Loucy (cell line): ENCODE data around the gene GRM7.

Experiments
- H2AFZ ChIP-seq: fragments of 200-600 bp; sonication (generic); 2 replicates; pipeline ENCODE4 v1.6.0; 2016; ENCODE audit warnings: antibody characterized with exemption, mild to moderate bottlenecking, low read length, moderate library complexity
- H3F3A ChIP-seq: fragments of 200-600 bp; 2 replicates; pipeline ENCODE4 v1.6.0; 2016; ENCODE audit warnings: antibody characterized with exemption, low read depth, mild to moderate bottlenecking
- H3K27me3 ChIP-seq: fragments of 200-600 bp; sonication (generic); 2 replicates; pipeline ENCODE4 v1.6.1; 2014; ENCODE audit warnings: low read length, mild to moderate bottlenecking; ENCODE audit not compliant: insufficient read depth, poor library complexity, severe bottlenecking
- H3K36me3 ChIP-seq: fragments of 200-600 bp; sonication (generic); 2 replicates; pipeline ENCODE4 v1.6.1; 2016; ENCODE audit warnings: low read length; ENCODE audit not compliant: insufficient read depth
- H3K4me1 ChIP-seq: fragments of 200-600 bp; sonication (generic); 2 replicates; pipeline ENCODE4 v1.5.1; 2014; ENCODE audit warnings: low read length, mild to moderate bottlenecking; ENCODE audit not compliant: insufficient read depth, poor library complexity, severe bottlenecking
- H3K4me2 ChIP-seq: fragments of 200-600 bp; sonication (generic); 2 replicates; pipeline ENCODE4 v1.6.0; 2014; ENCODE audit warnings: antibody characterized with exemption, low read length, low read depth, mild to moderate bottlenecking; ENCODE audit not compliant: poor library complexity, severe bottlenecking
- H3K4me3 ChIP-seq: fragments of 200-600 bp; sonication (generic); 2 replicates; pipeline ENCODE4 v1.5.1; 2014; ENCODE audit warnings: low read length, mild to moderate bottlenecking, mixed read lengths; ENCODE audit not compliant: poor library complexity, severe bottlenecking
- H3K79me2 ChIP-seq: fragments of 200-600 bp; sonication (generic); 2 replicates; pipeline ENCODE4 v1.6.1; 2014; ENCODE audit warnings: low read length; ENCODE audit not compliant: insufficient read depth
- H3K9ac ChIP-seq: fragments of 200-600 bp; sonication (generic); 2 replicates; pipeline ENCODE4 v1.6.0; 2014; ENCODE audit warnings: mild to moderate bottlenecking, low read depth, low read length, moderate library complexity; ENCODE audit not compliant: poor library complexity, severe bottlenecking
- H3K9me2 ChIP-seq: fragments of 200-600 bp; sonication (generic); replicated peaks from 2 replicates; pipeline ENCODE4 v1.6.1; 2016; ENCODE audit warnings: low read depth, low read length, mixed read lengths
- H3K9me3 ChIP-seq: fragments of 200-600 bp; sonication (generic); 2 replicates; pipeline ENCODE4 v1.6.1; 2014; ENCODE audit warnings: mild to moderate bottlenecking, antibody characterized with exemption, low read length, low read depth; ENCODE audit not compliant: insufficient read depth
- H4K20me1 ChIP-seq: fragments of 200-600 bp; sonication (generic); 2 replicates; pipeline ENCODE4 v1.6.0; 2014; ENCODE audit warnings: antibody characterized with exemption, low read length, mild to moderate bottlenecking; ENCODE audit not compliant: insufficient read depth, poor library complexity, severe bottlenecking
- CTCF ChIP-seq: fragments of 200-600 bp; sonication (generic); conservative IDR thresholded peaks from 2 replicates; pipeline ENCODE4 v1.5.1; 2014; ENCODE audit warnings: mild to moderate bottlenecking, antibody characterized with exemption, low read length
- EZH2phosphoT487 ChIP-seq: fragments of 200-600 bp; IDR thresholded peaks from 2 replicates; pipeline ENCODE4 v1.6.1; 2018; ENCODE audit warnings: antibody characterized with exemption, mild to moderate bottlenecking, moderate library complexity, borderline replicate concordance

Gene GRM7

GRCh38 chr3:7211740-7212139 is 350.8 kb downstream of the GRM7 start:
- Histone ChIP-seq H3K4me3 (no peak overlapping the region), H4K20me1 (no peaks in the 10 kb centered on the region), H3K27me3 (no peaks in the 10 kb centered on the region), H3K79me2 (no peaks in the 10 kb centered on the region), H2AFZ (no peak overlapping the region), H3K9ac (no peak overlapping the region), H3K9me3 (no peaks in the 10 kb centered on the region), H3K9me2 (no peaks in the 10 kb centered on the region), H3F3A (no peaks in the 10 kb centered on the region), H3K36me3 (no peaks in the 10 kb centered on the region), H3K4me1 (peaks cover 2% of the 10 kb centered on the region), H3K4me2 (no peak overlapping the region)
- TF ChIP-seq EZH2phosphoT487 = no peak

- H3K79me2 ChIP-seq = no peaks in the 10 kb centered on the region
- no peaks in the 10 kb centered on the region for H3K4me1 ChIP-seq
- H3K9me2 ChIP-seq = no peaks in the 10 kb centered on the region
- H3K9me3 ChIP-seq = no peaks in the 10 kb centered on the region
- no peak overlapping the region for H2AFZ ChIP-seq
- H4K20me1 ChIP-seq = no peaks in the 10 kb centered on the region
- H3F3A ChIP-seq = no peaks in the 10 kb centered on the region
- TF ChIP-seq CTCF (no peak), EZH2phosphoT487 (no peak)
- H3K4me2 ChIP-seq = no peak overlapping the region
- no peak overlapping the region for H3K9ac ChIP-seq
- no peaks in the 10 kb centered on the region for H3K27me3 ChIP-seq
- H3K4me3 ChIP-seq = no peak overlapping the region
- no peaks in the 10 kb centered on the region for H3K36me3 ChIP-seq
Measured at GRCh38 chr3:7215706-7216105, 354.8 kb downstream of the GRM7 start.

DNA sequence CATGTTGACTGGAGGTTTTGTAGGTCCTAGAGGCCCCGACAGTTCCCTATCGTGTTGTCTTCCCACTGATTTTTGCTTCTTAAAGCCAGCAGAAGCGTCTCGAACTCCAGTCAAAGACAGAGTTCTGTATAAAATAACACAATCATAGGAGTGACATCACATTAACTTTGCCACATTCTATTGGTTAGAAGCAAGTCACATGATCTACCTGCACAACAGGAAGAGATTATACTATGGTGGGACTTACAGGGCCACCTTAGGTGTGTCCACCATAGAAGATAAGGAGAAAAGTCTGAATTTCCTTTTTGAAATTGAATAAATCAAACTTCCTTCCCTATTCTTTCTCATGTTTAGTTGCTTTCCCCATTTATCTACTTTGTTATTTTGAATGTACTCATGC is 365.5 kb downstream of the GRM7 start:
- no peak overlapping the region for H3K4me3 ChIP-seq
- no peaks in the 10 kb centered on the region for H3K79me2 ChIP-seq
- no peaks in the 10 kb centered on the region for H3K4me1 ChIP-seq
- H3K4me2 ChIP-seq = no peak overlapping the region
- no peaks in the 10 kb centered on the region for H3F3A ChIP-seq
- no peak for TF ChIP-seq EZH2phosphoT487
- TF ChIP-seq CTCF = no peak
- no peaks in the 10 kb centered on the region for H3K9me3 ChIP-seq
- no peak overlapping the region for H2AFZ ChIP-seq
- H3K27me3 ChIP-seq = no peaks in the 10 kb centered on the region
- no peaks in the 10 kb centered on the region for H3K36me3 ChIP-seq
- H3K9ac ChIP-seq = no peak overlapping the region
- no peaks in the 10 kb centered on the region for H4K20me1 ChIP-seq
- no peaks in the 10 kb centered on the region for H3K9me2 ChIP-seq

DNA sequence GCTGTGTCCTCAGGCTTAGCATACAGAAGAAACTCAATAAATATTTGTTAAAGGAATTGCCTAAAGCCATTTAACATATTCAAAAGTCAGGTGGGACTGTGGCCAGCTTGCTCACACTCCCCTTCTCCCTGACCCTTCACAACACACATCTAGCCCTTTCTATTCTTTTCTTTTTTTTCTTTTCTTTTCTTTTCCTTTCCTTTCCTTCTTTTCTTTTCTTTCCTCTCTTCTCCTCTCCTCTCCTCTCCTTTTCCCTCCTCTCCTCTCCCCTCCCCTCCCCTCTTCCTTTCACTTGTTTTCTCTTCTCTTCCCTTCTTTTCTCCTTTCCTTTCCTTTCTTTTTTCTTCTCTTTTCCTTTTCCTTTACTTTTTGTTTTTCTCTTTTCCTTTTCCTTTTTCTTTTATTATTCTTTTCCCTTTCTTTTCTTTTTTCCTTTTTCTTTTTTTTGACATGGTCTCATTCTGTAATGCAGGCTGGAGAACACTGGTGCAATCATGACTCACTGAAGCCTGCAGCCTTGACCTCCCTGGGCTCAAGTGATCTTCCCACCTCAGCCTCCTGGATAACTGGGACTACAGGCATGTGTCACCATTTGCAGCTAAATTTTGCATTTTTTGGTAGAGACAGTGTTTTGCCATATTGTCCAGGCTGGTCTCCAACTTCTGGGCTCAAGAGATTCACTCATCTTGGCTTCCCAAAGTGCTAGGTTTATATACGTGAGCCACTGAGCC is 377.8 kb downstream of the GRM7 start:
- H3K9ac ChIP-seq = no peak overlapping the region
- no peaks in the 10 kb centered on the region for H3K9me2 ChIP-seq
- H3K9me3 ChIP-seq = no peaks in the 10 kb centered on the region
- no peak overlapping the region for H3K4me3 ChIP-seq
- H2AFZ ChIP-seq = no peak overlapping the region
- no peaks in the 10 kb centered on the region for H3F3A ChIP-seq
- no peak for TF ChIP-seq CTCF
- TF ChIP-seq EZH2phosphoT487 = no peak
- H3K4me2 ChIP-seq = no peak overlapping the region
- H3K36me3 ChIP-seq = no peaks in the 10 kb centered on the region
- H3K27me3 ChIP-seq = no peaks in the 10 kb centered on the region
- H3K79me2 ChIP-seq = no peaks in the 10 kb centered on the region
- no peaks in the 10 kb centered on the region for H3K4me1 ChIP-seq
- no peaks in the 10 kb centered on the region for H4K20me1 ChIP-seq
